HG03039 (cell line): Measurements from ENCODE around the gene NIF3L1.
"Not testable (repeated sequence)": the region's sequence is repeated elsewhere in the genome, so short reads cannot be mapped to it uniquely, and the experiment has no call there.

ENCODE experiments used
- ATAC-seq: cut with Tn5 transposase; IDR thresholded peaks from one replicate; pipeline ENCODE4 v1.9.1; 2021; ENCODE audit warnings: mild to moderate bottlenecking, moderate library complexity; ENCODE audit not compliant: unreplicated experiment

Gene NIF3L1

GRCh38 chr2:200871151-200871550 lies 18.0 kb upstream of the NIF3L1 start:
- no peak for ATAC-seq

- ATAC-seq: no peak
Observed at GRCh38 chr2:200873560-200873959, 15.6 kb upstream of the NIF3L1 start.

- ATAC-seq: no peak
Observed at GRCh38 chr2:200877443-200877842, 11.7 kb upstream of the NIF3L1 start.

GRCh38 chr2:200878289-200878880 lies 10.8 kb upstream of the NIF3L1 start:
- ATAC-seq: no peak

GRCh38 chr2:200881715-200882249 lies 7.4 kb upstream of the NIF3L1 start:
- ATAC-seq: not testable (repeated sequence)

- no peak for ATAC-seq
Observed at GRCh38 chr2:200899482-200899881, 10.3 kb downstream of the NIF3L1 start.

GRCh38 chr2:200901459-200902072 lies 12.4 kb downstream of the NIF3L1 start:
- ATAC-seq: peak; percentile 96

GRCh38 chr2:200905618-200906296 lies 16.6 kb downstream of the NIF3L1 start:
- ATAC-seq: no peak

- no peak for ATAC-seq
Observed at GRCh38 chr2:200909958-200910357, 20.8 kb downstream of the NIF3L1 start.

GRCh38 chr2:200913654-200914053 lies 24.5 kb downstream of the NIF3L1 start:
- ATAC-seq: no peak

- ATAC-seq: no peak
Observed at GRCh38 chr2:200922439-200922838, 33.3 kb downstream of the NIF3L1 start.

- ATAC-seq: no peak
Observed at GRCh38 chr2:200929334-200930249, 40.4 kb downstream of the NIF3L1 start.

- ATAC-seq: no peak
Observed at GRCh38 chr2:200930947-200931626, 41.9 kb downstream of the NIF3L1 start.

- ATAC-seq: no peak
Observed at GRCh38 chr2:200939832-200940231, 50.7 kb downstream of the NIF3L1 start.

- no peak for ATAC-seq
Observed at GRCh38 chr2:200943527-200944105, 54.4 kb downstream of the NIF3L1 start.

- no peak for ATAC-seq
Observed at GRCh38 chr2:200944467-200945394, 55.6 kb downstream of the NIF3L1 start.

GRCh38 chr2:200945395-200945729 lies 56.2 kb downstream of the NIF3L1 start:
- no peak for ATAC-seq

- ATAC-seq: no peak
Observed at GRCh38 chr2:200950378-200950777, 61.2 kb downstream of the NIF3L1 start.
